Measurements from ENCODE around the gene HIVEP3.

HIVEP3 gene

GRCh38 chr1:41478118-41478748 lies 440.5 kb downstream of the HIVEP3 start:
- Histone ChIP-seq H3K27ac (replicated peaks) (no peak overlapping the region), H3K4me3 (replicated peaks; ENCODE audit: insufficient read depth, low read length) (no peak overlapping the region)

GRCh38 chr1:41476807-41477361 lies 441.8 kb downstream of the HIVEP3 start:
- no peak overlapping the region for H3K4me3 ChIP-seq (replicated peaks; ENCODE audit: insufficient read depth, low read length)
- H3K27me3 ChIP-seq (ENCODE audit: insufficient read depth, poor library complexity, severe bottlenecking), result peaks cover 2% of the 10 kb centered on the region
- no peak overlapping the region for H3K27ac ChIP-seq (replicated peaks)
- no peak for DNase-seq (ENCODE audit: low read depth in 1 of 2, low spot score in 1 of 2)
- TF ChIP-seq POLR2AphosphoS5 (IDR thresholded peaks at IDR 0.05; ENCODE audit: low read depth) (no peak), REST (IDR thresholded peaks at IDR 0.05; ENCODE audit: insufficient replicate concordance, low read depth) (no peak), GABPA (IDR thresholded peaks at IDR 0.05; ENCODE audit: low read depth) (no peak), SPI1 (IDR thresholded peaks at IDR 0.05; ENCODE audit: borderline replicate concordance, low read depth) (no peak)
- TF ChIP-seq, protein P1, sequence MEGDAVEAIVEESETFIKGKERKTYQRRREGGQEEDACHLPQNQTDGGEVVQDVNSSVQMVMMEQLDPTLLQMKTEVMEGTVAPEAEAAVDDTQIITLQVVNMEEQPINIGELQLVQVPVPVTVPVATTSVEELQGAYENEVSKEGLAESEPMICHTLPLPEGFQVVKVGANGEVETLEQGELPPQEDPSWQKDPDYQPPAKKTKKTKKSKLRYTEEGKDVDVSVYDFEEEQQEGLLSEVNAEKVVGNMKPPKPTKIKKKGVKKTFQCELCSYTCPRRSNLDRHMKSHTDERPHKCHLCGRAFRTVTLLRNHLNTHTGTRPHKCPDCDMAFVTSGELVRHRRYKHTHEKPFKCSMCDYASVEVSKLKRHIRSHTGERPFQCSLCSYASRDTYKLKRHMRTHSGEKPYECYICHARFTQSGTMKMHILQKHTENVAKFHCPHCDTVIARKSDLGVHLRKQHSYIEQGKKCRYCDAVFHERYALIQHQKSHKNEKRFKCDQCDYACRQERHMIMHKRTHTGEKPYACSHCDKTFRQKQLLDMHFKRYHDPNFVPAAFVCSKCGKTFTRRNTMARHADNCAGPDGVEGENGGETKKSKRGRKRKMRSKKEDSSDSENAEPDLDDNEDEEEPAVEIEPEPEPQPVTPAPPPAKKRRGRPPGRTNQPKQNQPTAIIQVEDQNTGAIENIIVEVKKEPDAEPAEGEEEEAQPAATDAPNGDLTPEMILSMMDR (IDR thresholded peaks at IDR 0.05; ENCODE audit: insufficient read depth, low read length), result no peak

More at GRCh38 chr1:41478118-41478748, 440.5 kb downstream of the HIVEP3 start:
- no peak for DNase-seq (ENCODE audit: low read depth in 1 of 2, low spot score in 1 of 2)
- peaks cover 2% of the 10 kb centered on the region for H3K27me3 ChIP-seq (ENCODE audit: insufficient read depth, poor library complexity, severe bottlenecking)
- no peak for TF ChIP-seq POLR2AphosphoS5 (IDR thresholded peaks at IDR 0.05; ENCODE audit: low read depth)
- no peak for TF ChIP-seq GABPA (IDR thresholded peaks at IDR 0.05; ENCODE audit: low read depth)
- TF ChIP-seq, protein P1 (IDR thresholded peaks at IDR 0.05; ENCODE audit: insufficient read depth, low read length), result no peak
- TF ChIP-seq SPI1 (IDR thresholded peaks at IDR 0.05; ENCODE audit: borderline replicate concordance, low read depth), result no peak
- TF ChIP-seq REST (IDR thresholded peaks at IDR 0.05; ENCODE audit: insufficient replicate concordance, low read depth), result no peak

GRCh38 chr1:41475859-41476567 lies 442.7 kb downstream of the HIVEP3 start:
- H3K4me3 ChIP-seq (replicated peaks; ENCODE audit: insufficient read depth, low read length), result no peak overlapping the region
- peaks cover 2% of the 10 kb centered on the region for H3K27me3 ChIP-seq (ENCODE audit: insufficient read depth, poor library complexity, severe bottlenecking)
- TF ChIP-seq POLR2AphosphoS5 (IDR thresholded peaks at IDR 0.05; ENCODE audit: low read depth) (no peak), GABPA (IDR thresholded peaks at IDR 0.05; ENCODE audit: low read depth) (no peak), REST (IDR thresholded peaks at IDR 0.05; ENCODE audit: insufficient replicate concordance, low read depth) (no peak), SPI1 (IDR thresholded peaks at IDR 0.05; ENCODE audit: borderline replicate concordance, low read depth) (no peak)
- TF ChIP-seq, protein P1 (IDR thresholded peaks at IDR 0.05; ENCODE audit: insufficient read depth, low read length), result no peak
- H3K27ac ChIP-seq (replicated peaks), result no peak overlapping the region
- DNase-seq (ENCODE audit: low read depth in 1 of 2, low spot score in 1 of 2), result no peak
